Cardiac fibroblast (primary cell): ENCODE data around the gene OR51B5.
"Not testable (repeated sequence)": the region's sequence is repeated elsewhere in the genome, so short reads cannot be mapped to it uniquely, and the experiment has no call there.

Experiments
- DNase-seq, 2 donors: peaks; one replicate each; pipeline versions ENCODE4 v3.0.0 to v3.0.0-alpha.2; 2010; ENCODE audit warnings: low read depth in 2 of 2
- H3K4me3 ChIP-seq, 2 donors: replicated peaks in 1 of 2; 1 replicate in 1 of 2; 2 replicates in 1 of 2; pipeline ENCODE4 v1.5.1; 2011; ENCODE audit warnings: low read depth in 2 of 2, low read length in 2 of 2, mild to moderate bottlenecking in 2 of 2, moderate library complexity in 1 of 2
- TF ChIP-seq, protein P1 (sequence below): IDR thresholded peaks from one replicate; pipeline ENCODE4 v1.5.1; 2011; ENCODE audit warnings: low read depth, mild to moderate bottlenecking, low read length, inconsistent platforms

OR51B5 gene

DNA sequence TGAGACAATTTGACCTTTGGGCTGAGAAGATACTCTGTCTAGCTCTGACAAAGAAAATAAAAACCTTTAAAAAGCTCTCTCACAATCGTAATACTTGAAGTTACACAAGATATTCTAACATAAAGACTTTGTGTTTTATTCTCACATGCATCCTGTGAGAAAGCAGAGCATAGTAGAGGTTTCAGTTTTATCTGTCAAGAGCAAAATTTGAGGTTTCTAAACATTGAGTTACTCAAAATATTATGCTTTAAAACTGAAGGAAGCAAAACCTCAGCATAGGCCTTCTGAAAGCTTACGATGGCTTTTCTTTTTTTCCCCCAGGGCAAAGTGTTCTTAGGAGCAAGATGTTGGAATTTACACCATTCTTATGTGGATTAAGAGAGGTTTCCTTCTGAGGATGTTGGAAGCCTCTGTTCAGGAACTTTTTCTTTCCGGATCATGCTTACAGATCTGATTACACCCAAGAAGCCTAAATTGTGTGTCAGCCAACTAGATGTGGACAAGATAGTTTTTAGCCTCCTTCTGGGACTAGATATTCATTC is 25.2 kb upstream of the OR51B5 start:
- TF ChIP-seq, protein P1, sequence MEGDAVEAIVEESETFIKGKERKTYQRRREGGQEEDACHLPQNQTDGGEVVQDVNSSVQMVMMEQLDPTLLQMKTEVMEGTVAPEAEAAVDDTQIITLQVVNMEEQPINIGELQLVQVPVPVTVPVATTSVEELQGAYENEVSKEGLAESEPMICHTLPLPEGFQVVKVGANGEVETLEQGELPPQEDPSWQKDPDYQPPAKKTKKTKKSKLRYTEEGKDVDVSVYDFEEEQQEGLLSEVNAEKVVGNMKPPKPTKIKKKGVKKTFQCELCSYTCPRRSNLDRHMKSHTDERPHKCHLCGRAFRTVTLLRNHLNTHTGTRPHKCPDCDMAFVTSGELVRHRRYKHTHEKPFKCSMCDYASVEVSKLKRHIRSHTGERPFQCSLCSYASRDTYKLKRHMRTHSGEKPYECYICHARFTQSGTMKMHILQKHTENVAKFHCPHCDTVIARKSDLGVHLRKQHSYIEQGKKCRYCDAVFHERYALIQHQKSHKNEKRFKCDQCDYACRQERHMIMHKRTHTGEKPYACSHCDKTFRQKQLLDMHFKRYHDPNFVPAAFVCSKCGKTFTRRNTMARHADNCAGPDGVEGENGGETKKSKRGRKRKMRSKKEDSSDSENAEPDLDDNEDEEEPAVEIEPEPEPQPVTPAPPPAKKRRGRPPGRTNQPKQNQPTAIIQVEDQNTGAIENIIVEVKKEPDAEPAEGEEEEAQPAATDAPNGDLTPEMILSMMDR = no peak
- no peak for DNase-seq
- H3K4me3 ChIP-seq = no peak overlapping the region

DNA sequence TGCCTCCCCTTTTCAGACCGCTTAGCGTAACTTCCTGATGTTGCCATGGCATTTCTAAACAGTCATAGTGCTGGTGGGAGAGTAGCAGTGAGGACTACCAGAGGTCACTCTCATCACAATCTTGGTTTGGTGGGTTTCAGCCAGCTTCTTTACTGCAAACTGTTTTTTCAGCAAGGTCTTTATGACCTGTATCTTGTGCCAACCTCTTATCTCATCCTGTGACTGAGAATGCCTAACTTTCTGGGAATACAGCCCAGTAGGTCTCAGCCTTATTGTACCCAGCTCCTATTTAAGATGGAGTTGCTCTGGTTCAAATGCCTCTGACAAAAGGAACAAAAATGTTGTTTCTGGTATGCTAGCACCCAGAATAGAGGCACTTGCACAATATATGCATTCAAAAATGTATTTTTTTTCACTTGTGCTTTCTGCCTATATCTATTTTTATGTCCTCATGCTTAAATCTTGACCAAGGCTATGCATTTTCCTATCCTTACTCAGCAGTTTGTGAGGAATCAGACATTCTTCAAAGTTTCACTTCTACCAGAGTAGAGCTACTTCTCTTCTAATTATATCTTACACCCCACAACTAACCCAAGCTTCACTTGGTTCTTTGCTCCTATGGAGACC is 24.2 kb upstream of the OR51B5 start:
- TF ChIP-seq, protein P1 = no peak
- DNase-seq = peak; percentile 91 to 92
- no peak overlapping the region for H3K4me3 ChIP-seq

DNA sequence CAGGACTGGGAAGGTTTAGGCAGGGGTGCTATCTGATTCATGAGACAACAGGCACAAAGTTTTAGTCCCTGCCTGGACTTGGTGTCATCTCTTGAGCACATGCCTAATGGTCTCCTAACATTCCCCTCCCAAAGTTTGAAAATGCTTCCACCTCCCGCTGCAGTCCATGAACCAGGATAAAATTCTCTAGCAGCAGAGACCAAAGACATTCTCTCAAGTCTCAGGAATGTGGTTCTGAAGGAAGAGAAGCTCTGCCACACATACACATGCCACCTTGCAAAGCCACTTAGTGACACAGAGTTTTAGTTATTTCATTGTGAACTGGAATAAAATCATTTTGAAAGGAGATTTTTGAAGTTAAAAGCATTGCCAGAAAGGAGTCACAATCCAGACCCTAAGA is 23.5 kb upstream of the OR51B5 start:
- no peak overlapping the region for H3K4me3 ChIP-seq
- DNase-seq = peak; percentile 19 to 39
- TF ChIP-seq, protein P1 = no peak

GRCh38 chr11:5366365-5366764 is 23.0 kb upstream of the OR51B5 start:
- not testable (repeated sequence) for H3K4me3 ChIP-seq, DNase-seq
- TF ChIP-seq, protein P1 = peak; percentile 12

GRCh38 chr11:5364214-5364613 is 20.9 kb upstream of the OR51B5 start:
- DNase-seq = peak; percentile 65 to 90
- TF ChIP-seq, protein P1 = no peak
- H3K4me3 ChIP-seq = no peak overlapping the region

DNA sequence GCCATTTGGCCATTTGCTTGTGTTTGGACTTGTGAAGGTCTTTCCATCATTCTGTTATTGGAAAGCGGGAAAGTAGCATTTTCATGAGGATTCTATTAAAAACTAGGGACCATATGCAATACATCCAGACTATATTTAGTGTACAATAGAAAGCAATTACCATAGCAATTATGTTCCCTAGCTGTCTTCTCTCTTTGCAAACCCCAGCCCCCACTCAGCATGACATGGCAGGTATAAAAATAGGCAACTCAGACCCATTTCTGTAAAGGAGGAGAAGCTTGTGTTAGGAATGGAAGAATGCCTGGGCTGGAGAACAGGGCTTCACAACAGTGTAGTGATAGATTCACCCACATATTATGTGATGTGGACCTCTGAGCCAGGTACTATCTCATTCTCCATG is 20.4 kb upstream of the OR51B5 start:
- no peak for DNase-seq
- TF ChIP-seq, protein P1 = no peak
- H3K4me3 ChIP-seq = no peak overlapping the region

DNA sequence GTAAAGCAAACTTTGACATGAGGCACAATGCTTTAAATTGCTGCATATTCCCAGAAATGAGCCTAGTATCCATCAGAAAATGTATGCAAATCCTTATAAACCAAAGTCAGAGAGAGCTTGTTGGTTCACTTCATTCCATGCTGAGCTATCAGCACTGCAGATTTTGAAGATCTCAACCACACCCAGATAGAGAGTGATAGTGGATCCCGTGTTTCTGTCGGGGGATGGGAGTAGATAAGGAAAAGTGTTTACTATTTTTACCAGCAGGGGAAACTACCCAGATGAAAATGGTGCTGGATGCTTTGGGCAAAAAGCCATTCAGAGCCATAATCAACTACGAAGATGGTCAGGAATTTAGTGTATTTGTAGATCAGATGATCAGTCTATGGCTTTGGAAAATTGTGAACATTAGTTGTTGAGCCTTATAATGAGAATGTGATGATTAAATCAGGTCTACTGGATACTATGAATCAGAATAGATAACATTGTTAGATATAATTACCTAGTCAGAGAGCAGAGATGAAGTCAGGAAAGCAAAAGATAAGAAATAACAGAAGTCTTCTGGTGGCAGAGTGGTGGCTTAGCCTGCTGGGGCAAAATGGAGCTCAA is 18.8 kb upstream of the OR51B5 start:
- DNase-seq = peak in 1 of 2 donors; percentile 9
- TF ChIP-seq, protein P1 = no peak
- no peak overlapping the region for H3K4me3 ChIP-seq

- H3K4me3 ChIP-seq, DNase-seq: not testable (repeated sequence)
Measured at GRCh38 chr11:5356031-5356430, 12.7 kb upstream of the OR51B5 start.
